Endothelial cell of umbilical vein (primary cell): ENCODE measurements around the gene MAPK13. TPM values are rescaled to one million over a fixed set of nuclear protein-coding genes. Genes with fewer than 3 reads are reported as not detected.

Source experiments
- BruUV-seq: library from RNA; stranded (reverse); fragments of 400-500 nt; replicated peaks from 2 replicates; lab custom pipeline; 2021; lab: Mats Ljungman, UMichigan
- CTCF ChIA-PET: fragments of 300-600, 350-600 bp; sonication (Branson Sonifier 250); formaldehyde crosslinking; loops from one replicate; lab custom pipeline; 2021; ENCODE audit warnings: antibody characterized with exemption, inconsistent platforms; lab: Charles Lee
- POLR2A ChIA-PET: fragments of 300-600, 350-600 bp; sonication (Branson Sonifier 250); formaldehyde crosslinking; loops from one replicate; lab custom pipeline; 2021; ENCODE audit warnings: antibody characterized with exemption, inconsistent platforms; lab: Charles Lee
- DNase-seq: peaks from one replicate; pipeline ENCODE4 v3.0.0-alpha.2; 2011; ENCODE audit warnings: low read depth, low spot score
- FAIRE-seq: peaks from 2 replicates; lab custom pipeline; 2011; peaks lifted over from hg19 to GRCh38; lab: Jason Lieb, UNC
- H2AFZ ChIP-seq: 2 replicates; pipeline ENCODE4 v1.6.0; 2012; ENCODE audit warnings: low read depth, low read length, control low read depth, inconsistent platforms
- H3K27ac ChIP-seq: 2 replicates; pipeline ENCODE4 v1.5.1; 2011; ENCODE audit warnings: low read depth, mild to moderate bottlenecking, control low read depth, low read length, moderate library complexity; ENCODE audit not compliant: insufficient read depth
- H3K27me3 ChIP-seq, 2 experiments: 2 replicates each; pipeline versions ENCODE4 v1.6.0 to v1.6.1; 2011; ENCODE audit warnings: low read length in 2 of 2, mixed read lengths in 1 of 2; ENCODE audit not compliant: control insufficient read depth in 2 of 2, insufficient read depth in 2 of 2
- H3K36me3 ChIP-seq, 2 experiments: 2 replicates in 1 of 2; 3 replicates in 1 of 2; pipeline ENCODE4 v1.5.1; 2011; ENCODE audit warnings: low read length in 2 of 2, mild to moderate bottlenecking in 1 of 2, moderate library complexity in 1 of 2; ENCODE audit not compliant: control insufficient read depth in 2 of 2, insufficient read depth in 2 of 2; ENCODE audit errors: extremely low read depth in 1 of 2
- H3K4me1 ChIP-seq: 3 replicates; pipeline ENCODE4 v1.5.1; 2011; ENCODE audit warnings: mild to moderate bottlenecking, low read length; ENCODE audit not compliant: control insufficient read depth, insufficient read depth; ENCODE audit errors: extremely low read depth
- H3K4me2 ChIP-seq: 2 replicates; pipeline ENCODE4 v1.6.1; 2011; ENCODE audit warnings: low read length, control low read depth, mixed read lengths; ENCODE audit not compliant: insufficient read depth
- H3K4me3 ChIP-seq, 3 experiments: fragments of 200-600 bp in 1 of 3; sonication (generic), shearing (Covaris generic) in 1 of 3; replicated peaks in 1 of 3; 2 replicates each; pipeline ENCODE4 v1.5.1; 2011 to 2016; ENCODE audit warnings: control low read depth in 3 of 3, low read length in 3 of 3, mild to moderate bottlenecking in 2 of 3, inconsistent platforms in 1 of 3, low read depth in 1 of 3, moderate library complexity in 1 of 3; ENCODE audit not compliant: insufficient read depth in 1 of 3
- H3K79me2 ChIP-seq: 2 replicates; pipeline ENCODE4 v1.6.0; 2012; ENCODE audit warnings: low read length, inconsistent platforms; ENCODE audit not compliant: control insufficient read depth, insufficient read depth
- H3K9ac ChIP-seq: replicated peaks from 2 replicates; pipeline ENCODE3; 2011; ENCODE audit warnings: low read length, control low read depth; ENCODE audit not compliant: insufficient read depth; ENCODE audit errors: extremely low read depth
- H3K9me1 ChIP-seq: replicated peaks from 3 replicates; pipeline ENCODE4 v1.6.0; 2011; ENCODE audit warnings: mild to moderate bottlenecking, low read length; ENCODE audit not compliant: control insufficient read depth, insufficient read depth; ENCODE audit errors: extremely low read depth
- H3K9me3 ChIP-seq: replicated peaks from 2 replicates; pipeline ENCODE4 v1.5.1; 2012; ENCODE audit warnings: low read length, inconsistent platforms; ENCODE audit not compliant: control insufficient read depth, insufficient read depth
- H4K20me1 ChIP-seq: replicated peaks from 2 replicates; pipeline ENCODE3; 2011; ENCODE audit warnings: mild to moderate bottlenecking, low read length; ENCODE audit not compliant: control insufficient read depth, insufficient read depth; ENCODE audit errors: extremely low read depth
- EZH2 ChIP-seq: IDR thresholded peaks from 2 replicates; pipeline ENCODE4 v1.6.1; 2012; ENCODE audit warnings: borderline replicate concordance, low read depth, mild to moderate bottlenecking, moderate library complexity, low read length, inconsistent platforms; ENCODE audit not compliant: severe bottlenecking
- FOS ChIP-seq: IDR thresholded peaks from 2 replicates; pipeline ENCODE4 v1.6.1; 2011; ENCODE audit warnings: mild to moderate bottlenecking, low read length, moderate library complexity, borderline replicate concordance; ENCODE audit not compliant: insufficient read depth
- GATA2 ChIP-seq: IDR thresholded peaks from 2 replicates; pipeline ENCODE4 v1.7.0; 2011; ENCODE audit warnings: low read depth, mild to moderate bottlenecking, moderate library complexity, mixed read lengths, low read length; ENCODE audit not compliant: insufficient read length, insufficient read depth
- JUN ChIP-seq: IDR thresholded peaks from 2 replicates; pipeline ENCODE4 v1.6.1; 2011; ENCODE audit warnings: borderline replicate concordance, low read depth; ENCODE audit not compliant: insufficient read length, insufficient read depth
- MYC ChIP-seq: IDR thresholded peaks from one replicate; pipeline ENCODE4 v1.6.1; 2011; ENCODE audit warnings: mild to moderate bottlenecking, low read depth, low read length
- POLR2A ChIP-seq: IDR thresholded peaks from 2 replicates; pipeline ENCODE4 v1.6.1; 2012; ENCODE audit warnings: low read depth, mild to moderate bottlenecking, control low read depth, low read length
- POLR2AphosphoS5 ChIP-seq: IDR thresholded peaks from 2 replicates; pipeline ENCODE4 v1.6.1; 2012; ENCODE audit warnings: low read depth, mild to moderate bottlenecking, control low read depth, low read length, moderate library complexity; ENCODE audit not compliant: insufficient read depth
- dilution Hi-C: fragments of 300-500 bp; cut with MboI; formaldehyde crosslinking; loops from one replicate; pipeline ENCODE4 v1.15.0; 2019; ENCODE audit warnings: low sequenced_read_pairs; ENCODE audit not compliant: extremely low pct_ligation_motif_present
- intact Hi-C: fragments of 100-400 bp; cut with micrococcal nuclease; formaldehyde crosslinking; loops from one replicate; pipeline ENCODE4 v1.10.0; 2022
- polyA plus RNA-seq, 4 experiments: library from polyadenylated mRNA; depleted of rRNA in 3 of 4; stranded (reverse) in 3 of 4; unstranded in 1 of 4; fragments of >200 nt; gene quantifications; 2 replicates each; pipeline versions ENCODE4 v1.2.1 to v1.2.3, GENCODE V29; 2011 to 2012; ENCODE audit warnings: missing spikeins in 1 of 4
- total RNA-seq: library from RNA; stranded (reverse); gene quantifications from 2 replicates; pipeline ENCODE4 v1.2.3, GENCODE V29; 2021
- TF ChIP-seq, protein P1 (sequence below): IDR thresholded peaks from 2 replicates; pipeline ENCODE4 v1.6.1; 2011; ENCODE audit not compliant: insufficient read depth, insufficient read length
- TF ChIP-seq, protein P2 (sequence below), 2 donors: IDR thresholded peaks; 1 replicate in 1 of 2; 2 replicates in 1 of 2; pipeline ENCODE4 v1.5.1; 2011; ENCODE audit warnings: low read length in 2 of 2, mild to moderate bottlenecking in 2 of 2, moderate library complexity in 2 of 2, control low read depth in 1 of 2, inconsistent platforms in 1 of 2, low read depth in 1 of 2; ENCODE audit not compliant: insufficient read depth in 1 of 2; ENCODE audit errors: extremely low read depth in 1 of 2

The MAPK13 gene
- total and polyA plus RNA-seq, 2 donors (not counting 3 experiments of a cell fraction or from before 2014, with no cell fraction given) = 9.0 to 11.6 TPM

DNA sequence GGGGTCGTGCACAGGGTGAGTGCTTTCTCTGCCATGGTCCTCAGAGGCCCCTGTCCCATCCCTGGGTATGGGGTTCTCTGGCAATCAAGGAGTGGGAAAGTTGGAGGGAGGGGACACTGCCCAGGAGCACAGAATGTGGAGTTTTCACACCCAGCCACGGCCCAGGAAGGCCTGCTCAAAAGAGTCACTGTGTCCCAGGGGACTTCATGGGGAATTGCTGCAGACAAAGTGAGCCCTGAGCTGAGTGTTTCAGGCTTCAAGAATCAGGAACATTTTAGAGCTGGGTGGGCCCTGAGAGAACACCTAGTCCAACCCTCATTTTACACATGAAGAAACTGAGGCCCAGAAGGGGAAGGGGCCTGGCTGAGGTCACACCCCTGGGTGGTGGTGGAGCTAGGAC is 5.7 kb downstream of the MAPK13 start:
- Histone ChIP-seq H3K9ac (no peak overlapping the region), H3K36me3 (no peaks in the 10 kb centered on the region), H3K27ac (no peak overlapping the region), H4K20me1 (no peaks in the 10 kb centered on the region), H3K4me3 (no peak overlapping the region), H3K27me3 (no peaks in the 10 kb centered on the region), H2AFZ (no peak overlapping the region), H3K4me1 (peaks cover 22% of the 10 kb centered on the region), H3K79me2 (no peaks in the 10 kb centered on the region), H3K4me2 (no peak overlapping the region), H3K9me3 (no peaks in the 10 kb centered on the region), H3K9me1 (no peaks in the 10 kb centered on the region)
- DNase-seq = no peak
- intact Hi-C loops (no loop called here), dilution Hi-C loops (no loop called here)
- FAIRE-seq = no peak
- ChIA-PET CTCF (interaction anchor here (1.2 kb wide), 1 partner anchor 12 kb away, joined by 3 read pairs; no protein-coding TSS in a partner anchor), POLR2A (no interaction called here)
- TF ChIP-seq, protein P1, sequence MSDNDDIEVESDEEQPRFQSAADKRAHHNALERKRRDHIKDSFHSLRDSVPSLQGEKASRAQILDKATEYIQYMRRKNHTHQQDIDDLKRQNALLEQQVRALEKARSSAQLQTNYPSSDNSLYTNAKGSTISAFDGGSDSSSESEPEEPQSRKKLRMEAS = no peak
- TF ChIP-seq GATA2 (no peak), FOS (no peak), JUN (no peak), POLR2AphosphoS5 (no peak), EZH2 (no peak), POLR2A (no peak), MYC (no peak)
- TF ChIP-seq, protein P2, sequence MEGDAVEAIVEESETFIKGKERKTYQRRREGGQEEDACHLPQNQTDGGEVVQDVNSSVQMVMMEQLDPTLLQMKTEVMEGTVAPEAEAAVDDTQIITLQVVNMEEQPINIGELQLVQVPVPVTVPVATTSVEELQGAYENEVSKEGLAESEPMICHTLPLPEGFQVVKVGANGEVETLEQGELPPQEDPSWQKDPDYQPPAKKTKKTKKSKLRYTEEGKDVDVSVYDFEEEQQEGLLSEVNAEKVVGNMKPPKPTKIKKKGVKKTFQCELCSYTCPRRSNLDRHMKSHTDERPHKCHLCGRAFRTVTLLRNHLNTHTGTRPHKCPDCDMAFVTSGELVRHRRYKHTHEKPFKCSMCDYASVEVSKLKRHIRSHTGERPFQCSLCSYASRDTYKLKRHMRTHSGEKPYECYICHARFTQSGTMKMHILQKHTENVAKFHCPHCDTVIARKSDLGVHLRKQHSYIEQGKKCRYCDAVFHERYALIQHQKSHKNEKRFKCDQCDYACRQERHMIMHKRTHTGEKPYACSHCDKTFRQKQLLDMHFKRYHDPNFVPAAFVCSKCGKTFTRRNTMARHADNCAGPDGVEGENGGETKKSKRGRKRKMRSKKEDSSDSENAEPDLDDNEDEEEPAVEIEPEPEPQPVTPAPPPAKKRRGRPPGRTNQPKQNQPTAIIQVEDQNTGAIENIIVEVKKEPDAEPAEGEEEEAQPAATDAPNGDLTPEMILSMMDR (IDR thresholded peaks at IDR 0.05; ENCODE audit: extremely low read depth in 1 of 2, insufficient read depth in 1 of 2, low read depth in 1 of 2, low read length in 2 of 2) = no peak
- BruUV-seq = no TSS peak
